GM21447 (cell line): ENCODE data around the gene EMP1.

Experiments
- ATAC-seq: cut with Tn5 transposase; IDR thresholded peaks from one replicate; pipeline ENCODE4 v1.9.1; 2021; ENCODE audit not compliant: unreplicated experiment

EMP1 gene

DNA sequence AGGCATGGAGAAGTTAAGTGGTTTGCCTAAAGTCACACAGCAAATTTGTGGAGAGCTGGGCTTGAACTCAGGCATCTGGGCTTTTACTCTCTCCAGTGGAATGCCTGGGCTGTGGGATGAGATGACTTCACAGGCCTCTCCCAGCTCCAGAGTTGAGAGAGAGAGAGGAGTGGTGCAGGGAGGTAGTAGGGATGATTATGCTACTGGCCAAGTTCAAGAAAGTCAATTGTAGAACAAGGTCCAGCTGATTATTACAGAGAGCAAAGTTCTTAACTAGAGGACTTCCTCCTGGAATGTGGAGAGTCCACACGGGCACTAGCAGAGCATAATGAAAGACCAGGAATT lies 769 bp upstream of the EMP1 start:
- ATAC-seq: no peak

DNA sequence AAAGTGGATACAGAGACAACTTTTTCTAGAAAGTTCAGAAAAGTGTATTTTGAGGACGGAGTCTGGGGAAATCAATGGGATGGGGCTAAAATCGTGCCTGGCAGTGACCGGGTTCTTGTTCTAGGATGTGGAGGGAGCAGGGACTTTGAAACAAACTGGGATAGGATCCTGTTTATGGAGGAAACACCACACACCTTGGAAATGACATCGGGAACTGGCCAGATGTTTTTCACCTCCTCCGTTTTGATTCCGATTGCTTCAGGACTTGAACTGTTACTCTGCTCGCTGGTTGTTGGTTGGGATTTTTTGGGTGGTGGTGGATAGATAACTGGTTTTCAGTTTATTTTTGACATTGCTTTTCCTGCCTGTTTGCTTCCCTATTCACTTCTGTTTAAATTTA lies 506 bp downstream of the EMP1 start:
- no peak for ATAC-seq

DNA sequence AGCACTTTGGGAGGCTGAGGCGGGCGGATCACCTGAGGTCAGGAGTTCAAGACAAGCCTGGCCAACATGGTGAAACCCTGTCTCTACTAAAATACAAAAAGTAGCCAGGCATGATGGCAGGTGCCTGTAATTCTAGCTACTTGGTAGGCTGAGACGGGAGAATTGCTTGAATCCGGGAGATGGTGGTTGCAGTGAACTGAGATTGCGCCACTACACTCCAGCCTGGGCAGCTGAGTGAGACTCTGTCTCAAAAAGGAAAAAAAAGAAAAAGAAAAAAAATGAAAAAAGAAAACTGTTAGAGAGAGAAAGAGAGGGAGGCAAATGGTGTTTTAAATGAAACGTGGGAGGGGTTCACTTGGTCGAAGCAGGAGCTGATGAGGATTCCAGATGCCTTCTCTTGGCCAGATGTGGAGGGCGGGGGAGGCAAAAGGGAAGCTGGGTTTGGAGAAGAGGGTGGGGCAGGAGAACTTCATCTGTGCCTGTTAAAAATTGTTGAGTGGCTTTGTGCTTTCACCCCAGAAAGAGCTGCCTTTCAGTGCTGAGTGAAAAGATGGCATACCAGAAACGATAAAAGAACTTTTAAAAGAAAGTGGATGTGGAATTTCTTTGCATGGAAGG lies 1.1 kb downstream of the EMP1 start:
- ATAC-seq: no peak

DNA sequence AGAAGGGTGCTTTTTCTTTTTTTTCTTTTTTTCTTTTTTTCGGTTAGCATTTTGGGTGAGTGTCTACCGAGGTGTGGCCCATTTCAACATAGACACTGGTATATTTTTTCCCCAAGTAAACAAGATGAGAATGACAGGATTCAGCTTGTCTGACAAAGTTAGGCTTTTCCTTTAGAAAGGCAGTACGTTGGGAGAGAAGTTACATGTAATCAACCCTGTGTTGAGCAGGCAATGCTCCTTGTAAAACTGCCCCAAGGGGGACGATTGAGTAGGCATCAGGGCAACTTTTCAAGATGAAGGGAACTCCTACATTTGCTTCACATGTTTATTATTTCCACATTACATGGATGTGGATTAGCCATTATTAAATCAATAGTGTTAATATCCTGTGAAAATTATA lies 1.7 kb downstream of the EMP1 start:
- no peak for ATAC-seq

DNA sequence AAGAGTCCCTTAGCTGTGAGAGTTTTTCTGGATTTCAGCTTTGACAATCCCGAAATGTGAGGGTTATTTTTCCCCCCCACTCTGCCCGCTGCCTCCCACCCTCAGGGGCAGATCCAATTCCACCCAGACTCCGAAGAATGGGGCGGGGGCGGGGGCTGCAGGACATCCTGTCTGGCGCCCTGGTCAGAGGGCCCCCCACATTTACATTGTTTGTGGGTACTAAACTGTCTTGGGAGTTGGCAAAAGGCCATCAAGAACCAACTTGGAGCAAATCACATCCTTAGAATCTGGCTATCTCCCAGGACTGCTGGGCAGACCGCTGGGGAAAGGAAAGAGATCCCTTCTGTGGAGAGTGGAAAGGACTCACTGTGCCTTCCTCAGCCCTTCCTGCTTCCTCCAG lies 2.4 kb downstream of the EMP1 start:
- no peak for ATAC-seq

DNA sequence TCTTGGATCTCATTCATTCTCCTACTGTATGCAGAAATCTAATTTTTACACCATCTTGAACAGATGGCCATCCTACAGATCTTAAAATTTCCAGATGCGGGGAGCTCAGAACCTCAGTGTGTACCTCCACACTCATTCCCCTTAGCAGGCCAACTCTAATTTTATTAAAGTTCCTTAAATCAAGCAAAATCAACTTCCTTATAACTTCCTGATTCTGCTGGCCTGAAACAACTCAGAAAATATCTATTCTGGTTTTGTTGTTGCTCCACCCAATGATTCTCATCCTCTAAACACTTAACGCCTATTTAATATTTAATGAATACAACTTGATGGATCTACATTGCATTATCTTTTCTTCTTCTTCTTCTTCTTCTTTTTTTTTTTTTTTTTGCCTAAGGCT lies 3.1 kb downstream of the EMP1 start:
- no peak for ATAC-seq

DNA sequence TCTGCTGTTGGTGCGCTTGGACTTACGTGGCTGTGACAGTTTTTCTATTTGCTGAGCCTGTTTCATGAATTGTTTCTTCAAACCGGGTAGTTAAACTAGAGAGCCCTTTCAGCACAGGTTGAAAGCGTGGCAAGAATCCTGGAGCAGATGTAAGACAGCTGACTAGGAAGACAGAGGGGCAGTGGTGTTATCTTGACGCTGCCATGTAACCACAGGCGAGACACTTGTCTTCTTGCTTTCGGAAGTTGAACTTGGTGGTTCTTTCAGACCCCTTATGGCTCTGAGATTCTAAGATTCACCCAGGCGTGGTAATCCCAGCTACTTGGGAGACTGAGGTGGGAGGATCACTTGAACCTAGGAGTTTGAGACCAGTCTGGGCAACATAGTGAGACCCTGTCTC lies 4.3 kb downstream of the EMP1 start:
- ATAC-seq: no peak

DNA sequence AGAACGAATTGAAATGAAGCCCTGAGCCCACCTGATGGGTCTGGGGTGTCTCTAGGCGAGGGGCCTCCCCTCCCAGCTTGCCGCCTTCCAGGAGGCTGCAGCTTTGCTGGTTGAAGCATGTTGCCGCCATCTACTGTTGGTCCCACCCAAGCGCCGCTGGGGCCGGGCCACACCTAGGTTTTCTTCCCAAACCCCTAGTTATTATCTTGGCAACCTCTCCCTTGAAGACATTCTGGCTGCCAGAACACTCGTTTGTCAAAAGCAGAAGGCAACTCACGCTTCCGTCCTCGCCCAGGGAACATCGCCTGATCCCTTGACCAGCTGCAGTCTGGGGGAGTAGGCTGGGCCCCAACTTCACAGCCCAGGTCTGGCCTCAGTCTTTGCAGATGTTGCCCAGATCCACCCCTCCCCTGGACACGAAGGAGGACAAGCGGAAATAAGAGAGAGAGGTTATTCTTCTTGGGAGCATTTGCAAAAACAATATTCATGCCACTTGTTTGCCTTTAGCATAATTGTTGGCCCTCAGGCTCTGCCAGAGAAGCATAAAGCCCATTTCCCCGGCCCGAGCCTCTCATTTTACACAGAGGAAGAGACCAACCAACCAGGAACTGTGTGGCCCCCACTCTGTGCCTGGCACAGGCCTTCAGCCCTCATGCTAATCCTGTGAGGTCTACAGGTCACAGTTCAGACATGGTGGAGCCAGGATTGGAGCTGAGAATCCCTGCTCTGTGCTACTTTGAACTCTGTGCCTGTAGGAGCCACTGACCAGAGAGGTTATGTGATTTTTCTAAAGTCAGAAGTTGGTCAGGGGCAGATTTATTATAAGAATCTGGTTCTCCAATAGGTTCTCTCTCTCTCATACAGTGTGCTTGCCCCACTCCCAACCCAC lies 6.8 kb downstream of the EMP1 start:
- ATAC-seq: no peak

DNA sequence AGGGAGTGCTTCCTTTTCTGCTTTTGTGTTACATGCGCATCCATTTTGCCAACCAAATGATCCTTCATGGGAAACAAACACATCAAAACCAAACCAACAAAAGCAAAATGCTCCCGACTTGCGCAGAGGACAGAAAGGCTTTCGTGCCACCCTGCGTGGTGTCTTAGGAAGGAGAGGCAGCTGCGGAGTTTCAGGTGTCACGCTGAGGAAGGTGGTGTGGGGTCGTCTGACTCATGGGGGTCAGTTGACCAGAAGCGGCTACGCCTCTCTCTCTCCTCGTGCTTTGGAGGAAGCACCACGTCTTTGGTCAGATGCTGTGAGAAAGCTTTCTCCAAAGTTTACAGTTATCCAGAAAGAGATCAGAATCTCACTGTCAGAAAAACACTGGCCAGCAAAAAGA lies 7.9 kb downstream of the EMP1 start:
- no peak for ATAC-seq

DNA sequence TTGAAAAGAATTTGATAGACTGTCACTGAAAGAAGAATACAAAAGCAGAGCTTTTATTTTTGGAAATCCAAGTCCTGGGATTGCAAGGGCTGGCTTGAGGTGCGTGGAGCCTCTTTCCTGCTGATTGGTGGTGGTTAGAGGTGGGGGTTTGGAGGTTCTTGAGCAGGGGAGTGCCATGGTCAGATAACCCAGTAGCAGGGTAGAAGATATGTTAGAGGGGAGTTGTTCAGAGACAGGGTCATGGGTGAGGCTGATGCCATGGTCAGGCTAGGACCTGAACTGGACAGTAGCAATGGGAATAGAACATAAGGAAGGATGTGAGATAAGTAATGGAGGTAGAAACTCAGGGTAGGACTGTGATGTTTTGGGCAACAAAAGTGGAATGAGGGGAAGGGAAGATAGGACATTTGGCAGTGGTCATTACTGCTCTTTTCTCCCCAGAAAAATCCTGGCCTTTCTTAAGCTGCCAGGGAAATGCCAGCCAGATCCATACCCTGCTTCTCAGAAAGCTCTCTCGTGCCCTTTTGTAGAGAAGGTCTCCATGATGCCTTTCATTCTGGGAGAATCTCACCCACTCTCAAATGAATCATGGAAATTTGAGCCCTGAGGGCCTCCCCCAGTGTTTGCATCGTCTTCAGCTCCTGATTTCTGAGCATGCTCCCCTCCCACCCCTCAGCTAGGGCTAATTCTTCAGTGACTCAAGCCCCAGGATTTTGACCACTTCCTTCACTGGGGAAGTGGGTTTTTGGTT lies 9.5 kb downstream of the EMP1 start:
- no peak for ATAC-seq

DNA sequence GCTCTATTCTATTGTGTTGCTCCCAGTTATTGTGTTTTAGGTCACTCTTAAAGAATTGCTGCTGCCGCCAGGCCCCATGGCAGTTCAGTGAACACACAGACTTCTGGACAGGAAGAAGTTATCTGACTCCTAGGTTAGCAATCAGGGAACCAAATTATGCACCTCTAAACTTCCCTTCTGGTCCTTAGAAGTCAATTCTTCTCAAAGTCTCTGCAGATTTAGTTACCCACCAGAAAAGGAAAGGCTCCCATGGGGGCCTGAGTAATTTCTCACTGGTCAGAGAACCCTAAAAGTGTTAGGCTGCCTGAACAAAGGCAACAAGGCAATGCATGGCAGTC lies 10.0 kb downstream of the EMP1 start:
- no peak for ATAC-seq

DNA sequence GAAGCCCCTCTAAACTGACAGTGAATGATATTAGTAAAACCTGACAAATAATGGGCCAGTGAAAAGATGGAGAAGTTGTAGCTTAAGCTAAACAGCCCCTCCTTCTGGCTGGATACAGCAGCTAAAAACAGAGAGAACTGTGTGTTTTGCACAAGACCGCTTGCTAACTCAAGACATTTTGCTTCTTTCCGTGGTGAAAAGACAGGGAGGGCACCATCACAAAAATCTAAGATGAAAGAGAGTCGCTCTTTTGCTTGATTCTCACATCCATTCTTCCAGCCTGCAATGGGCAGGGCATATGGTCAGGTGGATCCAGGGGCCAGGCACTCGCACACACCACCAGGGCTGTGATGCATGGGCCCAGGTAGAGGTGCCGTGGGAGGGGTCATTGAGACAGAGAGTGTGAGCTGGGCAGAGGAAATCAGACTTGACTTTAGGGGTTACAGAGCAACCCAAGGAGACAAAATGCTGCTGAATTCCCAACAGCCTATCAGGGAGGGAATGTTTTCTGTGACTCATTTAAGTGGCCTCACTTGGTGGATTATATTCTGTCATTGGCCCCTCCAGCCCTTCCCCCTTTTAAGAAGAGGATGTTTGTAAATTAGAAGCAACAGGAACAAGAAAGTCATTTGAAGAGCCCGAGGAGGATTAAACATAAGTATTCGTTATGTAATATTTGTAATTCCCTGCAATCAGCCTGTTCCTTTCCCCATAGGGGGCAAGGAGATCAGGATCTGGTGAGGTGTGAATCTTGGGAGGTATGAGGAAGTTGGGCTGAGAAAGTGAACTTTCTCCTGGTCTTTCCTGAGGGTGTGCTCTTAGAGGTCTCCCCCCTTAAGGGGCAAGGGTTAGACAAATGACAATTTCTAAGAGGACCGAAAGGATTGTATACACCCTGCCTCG lies 12.3 kb downstream of the EMP1 start:
- no peak for ATAC-seq

DNA sequence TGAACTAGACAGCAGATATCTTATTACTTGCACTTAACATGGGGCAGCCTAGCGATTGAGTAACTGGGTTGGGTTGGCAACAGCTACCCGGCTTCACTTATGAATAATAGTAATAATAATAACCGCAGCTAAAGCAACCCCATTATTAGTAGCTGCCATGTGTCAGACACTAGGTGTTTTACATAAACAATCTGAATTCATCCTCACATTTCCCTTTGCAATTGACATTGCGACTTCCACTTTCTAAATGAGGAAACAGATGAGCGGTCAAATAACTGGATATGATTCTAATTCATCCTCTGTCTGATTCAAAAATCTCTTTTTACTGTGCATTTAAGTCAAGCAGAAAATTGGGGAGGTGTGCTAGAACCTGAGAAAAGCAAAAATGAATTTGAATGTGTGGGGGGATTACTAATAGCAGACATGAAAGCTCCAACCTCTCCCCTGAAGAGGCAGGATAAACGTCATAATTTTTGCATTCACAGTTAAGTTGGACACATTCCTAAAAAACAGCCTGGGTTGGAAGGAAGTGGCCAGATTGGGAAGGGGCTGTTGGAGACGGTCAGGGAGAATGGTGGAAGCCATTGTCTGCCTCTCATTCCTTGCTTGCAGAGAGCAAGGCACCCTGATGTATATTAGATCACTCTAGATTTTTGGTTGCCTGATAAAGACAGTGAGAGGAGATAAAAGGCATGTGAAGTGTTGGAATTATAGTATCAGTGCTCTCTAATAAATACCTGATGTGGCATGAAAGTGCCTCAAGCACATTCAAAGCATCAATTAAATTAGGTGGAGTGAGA lies 13.1 kb downstream of the EMP1 start:
- no peak for ATAC-seq

DNA sequence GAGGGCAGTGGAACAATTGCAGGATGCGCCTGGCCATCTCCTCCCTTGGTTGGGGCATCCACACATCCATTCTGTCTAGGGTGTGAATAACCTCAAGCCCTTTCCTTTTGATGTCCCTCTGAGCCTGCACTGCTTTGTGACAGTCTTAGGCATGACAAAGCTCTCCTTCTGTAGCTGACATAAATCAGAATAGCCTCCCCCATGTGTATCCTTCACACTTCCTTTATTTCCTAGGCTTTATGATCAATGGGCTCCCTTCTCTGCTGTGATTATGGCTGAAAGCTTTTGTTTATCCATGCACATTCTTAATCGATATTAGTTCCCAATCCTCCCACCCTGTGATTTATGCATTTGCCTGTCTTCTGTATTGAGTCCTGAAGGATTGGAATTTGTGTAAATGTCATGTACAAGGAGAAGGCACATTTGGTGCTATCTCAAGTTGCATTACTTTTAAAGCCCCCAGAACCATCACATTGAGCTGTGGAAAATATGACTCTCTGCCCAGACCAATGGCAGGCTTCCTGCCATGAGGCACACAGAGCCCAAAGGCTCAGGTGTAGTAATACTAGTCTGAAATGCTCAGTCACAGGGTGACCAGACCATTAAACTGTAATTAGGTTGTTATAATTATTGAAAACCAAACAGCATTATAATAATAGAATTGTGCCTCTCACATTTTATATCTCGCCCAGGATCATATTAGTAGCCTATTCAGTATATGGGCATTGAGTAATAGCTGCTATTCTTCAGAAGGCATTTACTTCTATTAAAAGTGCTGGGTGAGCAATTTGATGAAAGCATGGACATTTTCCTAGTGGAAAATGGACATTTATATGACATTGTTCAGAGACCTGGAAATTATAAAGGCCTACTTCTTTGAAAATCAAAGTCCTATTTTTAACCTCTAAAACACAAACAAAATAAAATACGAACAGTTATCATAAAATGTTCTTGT lies 14.0 kb downstream of the EMP1 start:
- no peak for ATAC-seq

DNA sequence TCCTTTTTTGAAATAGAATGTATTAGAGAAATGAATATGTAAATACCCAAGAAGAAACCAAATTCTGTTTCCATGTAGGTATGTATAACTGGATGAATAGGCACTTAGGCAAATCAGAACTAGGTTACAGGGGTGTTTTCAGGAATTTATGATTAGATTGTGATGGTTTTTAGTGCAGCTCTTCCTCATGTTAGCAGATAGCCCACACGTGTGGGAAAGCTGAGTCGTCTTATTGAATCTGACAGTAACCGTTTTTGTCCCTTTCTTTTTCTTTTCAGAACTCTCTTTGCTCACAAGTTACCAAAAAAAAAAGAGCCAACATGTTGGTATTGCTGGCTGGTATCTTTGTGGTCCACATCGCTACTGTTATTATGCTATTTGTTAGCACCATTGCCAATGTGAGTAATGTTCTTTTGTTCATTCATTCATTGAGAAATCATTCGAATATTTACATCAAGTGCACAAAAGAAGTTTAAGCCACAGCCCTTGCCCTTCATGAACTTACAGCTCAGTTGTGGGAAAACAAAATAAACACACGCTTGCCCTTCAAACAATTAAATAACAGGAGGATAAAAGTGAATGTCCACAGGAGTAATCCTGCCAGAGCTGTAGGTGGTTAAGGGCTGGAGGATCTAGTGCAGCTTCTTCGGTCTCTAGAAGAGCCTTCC lies 14.8 kb downstream of the EMP1 start:
- no peak for ATAC-seq

DNA sequence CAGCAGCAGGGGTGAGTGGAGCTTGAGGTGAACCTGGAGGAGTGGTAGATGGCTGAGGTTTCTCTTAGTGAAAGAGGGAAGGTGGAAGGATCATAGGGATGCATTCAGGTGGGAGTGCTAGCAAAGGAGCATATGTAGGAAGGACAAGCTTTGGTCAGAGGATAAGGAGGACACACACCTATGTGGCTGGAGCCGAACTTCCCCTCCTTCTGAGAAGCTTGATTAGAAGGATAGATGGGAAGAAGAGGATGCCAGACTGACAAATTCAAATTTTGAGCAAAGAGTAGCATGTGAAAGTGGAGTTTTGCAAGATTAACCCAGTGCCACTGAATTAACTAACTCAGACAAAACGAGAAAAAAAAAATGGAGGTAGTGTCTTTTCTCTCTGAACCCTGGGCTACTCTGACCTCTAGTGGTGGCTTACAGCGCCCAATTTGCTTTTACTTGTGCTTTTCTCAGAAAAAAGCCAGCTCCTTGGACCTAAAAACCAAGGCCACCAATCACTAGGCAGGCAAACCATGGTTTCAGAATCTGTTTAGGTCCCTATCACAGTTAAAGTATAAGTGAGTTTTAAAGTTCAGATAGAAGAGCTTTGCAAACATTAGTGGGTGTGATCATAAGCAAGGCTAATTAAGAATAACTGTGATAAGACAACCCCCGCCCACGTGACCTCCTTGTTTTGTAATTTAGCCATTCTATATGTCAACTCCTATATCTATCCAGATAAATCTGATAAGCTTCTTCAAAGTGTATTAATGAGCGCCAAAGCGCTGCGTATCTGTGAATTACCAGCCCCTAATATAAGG lies 15.5 kb downstream of the EMP1 start:
- no peak for ATAC-seq

DNA sequence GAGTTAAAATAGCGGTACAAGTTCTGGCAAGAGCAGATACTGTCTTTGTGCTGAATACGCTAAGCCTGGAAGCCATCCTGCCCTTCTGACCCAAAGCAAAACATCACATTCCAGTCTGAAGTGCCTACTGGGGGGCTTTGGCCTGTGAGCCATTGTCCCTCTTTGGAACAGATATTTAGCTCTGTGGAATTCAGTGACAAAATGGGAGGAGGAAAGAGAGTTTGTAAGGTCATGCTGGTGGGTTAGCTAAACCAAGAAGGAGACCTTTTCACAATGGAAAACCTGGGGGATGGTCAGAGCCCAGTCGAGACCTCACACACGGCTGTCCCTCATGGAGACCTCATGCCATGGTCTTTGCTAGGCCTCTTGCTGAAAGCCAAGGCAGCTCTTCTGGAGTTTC lies 18.5 kb downstream of the EMP1 start:
- no peak for ATAC-seq

DNA sequence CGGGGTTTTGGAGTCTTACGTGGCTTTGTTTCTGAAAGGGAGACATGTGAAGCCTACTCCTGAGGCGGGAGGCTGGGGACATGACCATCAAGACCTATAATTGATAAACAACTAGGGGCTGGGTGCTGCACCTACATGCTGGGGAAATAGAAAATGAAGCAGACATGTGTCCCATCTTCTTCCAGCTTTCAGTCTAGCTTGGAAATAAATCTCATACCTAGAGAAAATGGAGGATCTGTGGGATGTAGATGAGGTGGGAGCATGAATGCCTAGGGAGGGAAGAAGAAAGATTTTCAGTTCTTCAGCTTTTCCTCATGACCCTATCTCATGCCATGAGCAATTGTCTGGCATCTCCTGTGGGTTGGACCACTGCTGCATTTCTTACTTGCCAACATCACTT lies 22.1 kb downstream of the EMP1 start:
- no peak for ATAC-seq
